EH (cell line): Measurements from ENCODE around the gene ABCF2.

Experiments used
- DNase-seq: peaks from one replicate; pipeline ENCODE4 v3.0.0-alpha.2; 2015; ENCODE audit warnings: low read depth

Gene ABCF2

GRCh38 chr7:151173386-151174245, 53.4 kb downstream of the ABCF2 start:
- no peak for DNase-seq

- peak; percentile 69 for DNase-seq
Measured at GRCh38 chr7:151172273-151173141, 54.5 kb downstream of the ABCF2 start.

GRCh38 chr7:151168787-151169162, 58.2 kb downstream of the ABCF2 start:
- DNase-seq = no peak

GRCh38 chr7:151168003-151168786, 58.8 kb downstream of the ABCF2 start:
- no peak for DNase-seq

GRCh38 chr7:151167197-151167961, 59.6 kb downstream of the ABCF2 start, which contains the start of gene GBX1:
Gene GBX1 (minus strand): TSS chr7:151167694. CDS start chr7:151167548, 146 bp downstream.
- no peak for DNase-seq

- DNase-seq = no peak
Measured at GRCh38 chr7:151166629-151167196, 60.3 kb downstream of the ABCF2 start.
